T47D (cell line): Measurements from ENCODE around the gene GFY.

Experiments
- DNase-seq, 2 experiments: peaks; one replicate each; pipeline versions ENCODE4 v3.0.0 to v3.0.0-alpha.2; 2011 to 2012; ENCODE audit warnings: low read depth in 1 of 2, low spot score in 1 of 2
- JUND ChIP-seq: IDR thresholded peaks from 2 replicates; pipeline ENCODE4 v1.6.1; 2012; ENCODE audit warnings: low read depth
- in situ Hi-C: cut with HindIII; loops from 2 replicates; pipeline ENCODE4 v1.10.0; 2016; ENCODE audit warnings: low sequenced_read_pairs, low pct_unique_long_range_greater_than_20kb

The GFY gene

DNA sequence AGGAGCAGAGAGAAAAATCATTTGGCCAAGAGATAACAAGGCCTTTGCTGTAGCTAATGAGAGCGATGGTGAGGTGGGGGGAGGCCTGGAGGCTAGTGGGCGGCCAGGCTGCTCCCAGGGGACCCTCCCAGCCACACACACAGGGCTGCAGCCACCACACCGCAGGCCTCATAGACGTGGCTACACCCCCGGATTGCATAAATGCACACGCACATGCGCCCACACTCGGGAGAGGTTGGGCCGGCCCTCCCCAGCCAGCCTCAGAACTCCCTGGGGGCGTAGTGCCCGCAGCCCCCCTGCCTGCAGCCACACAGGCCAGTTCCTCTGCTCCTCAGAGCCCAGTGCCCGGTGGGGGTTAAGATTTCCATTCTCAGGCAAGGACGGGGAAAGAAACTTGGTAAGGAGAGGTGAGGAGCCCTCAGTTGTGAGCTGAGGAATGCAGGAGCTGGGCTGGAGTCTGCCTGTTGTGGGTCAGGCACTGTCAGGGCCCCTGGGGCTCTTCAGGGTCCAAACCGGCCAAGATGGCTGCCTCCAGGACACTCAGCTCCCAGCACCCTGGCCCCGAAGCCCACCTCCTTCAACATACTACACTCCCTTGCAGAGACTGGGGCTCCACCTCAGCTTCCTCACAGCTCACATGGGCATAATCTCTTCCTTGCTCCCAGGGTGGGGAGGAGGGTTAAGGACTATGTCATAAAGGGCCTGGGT is 9.9 kb upstream of the GFY start:
- in situ Hi-C loops: no loop called here
- DNase-seq: no peak
- TF ChIP-seq JUND: no peak

DNA sequence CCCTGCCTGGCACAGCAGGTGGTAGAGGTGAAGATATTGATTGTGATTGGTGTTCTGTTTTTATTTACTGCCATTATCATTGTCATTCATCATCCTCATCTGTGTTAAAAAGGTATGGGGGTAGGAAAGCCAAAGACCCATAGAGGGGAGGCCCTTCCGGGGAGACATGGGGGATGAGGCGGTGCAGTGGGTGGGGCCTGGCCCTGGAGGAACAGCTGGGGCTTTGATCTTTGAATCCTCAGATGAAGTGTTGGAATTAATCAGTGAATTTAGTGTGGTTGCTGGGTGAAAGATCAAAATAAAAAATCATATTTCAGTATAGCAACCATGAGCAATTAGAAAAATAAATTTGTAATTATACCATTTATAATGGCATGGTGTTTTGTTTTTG is 9.4 kb upstream of the GFY start:
- no peak for DNase-seq
- in situ Hi-C loops: no loop called here
- no peak for TF ChIP-seq JUND

DNA sequence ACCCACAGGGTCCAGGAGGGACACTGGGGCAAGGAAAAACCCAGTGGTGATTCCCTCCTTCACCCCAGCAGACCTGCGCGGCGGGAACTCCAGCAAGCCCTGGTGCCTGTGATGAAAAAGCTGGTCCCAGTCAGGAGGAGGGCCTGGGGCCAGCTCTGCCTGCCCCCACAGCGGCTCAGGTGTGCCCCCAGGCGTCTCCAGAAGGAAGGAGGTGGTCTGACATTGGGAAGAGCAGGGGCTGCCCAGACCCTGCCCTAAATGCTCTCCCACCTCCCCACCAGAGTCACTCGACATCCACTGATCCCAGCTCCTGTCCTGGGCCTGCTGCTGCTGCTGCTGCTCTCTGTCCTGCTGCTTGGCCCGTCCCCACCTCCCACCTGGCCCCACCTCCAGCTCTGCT is 8.1 kb upstream of the GFY start:
- in situ Hi-C loops: no loop called here
- no peak for TF ChIP-seq JUND
- no peak for DNase-seq

DNA sequence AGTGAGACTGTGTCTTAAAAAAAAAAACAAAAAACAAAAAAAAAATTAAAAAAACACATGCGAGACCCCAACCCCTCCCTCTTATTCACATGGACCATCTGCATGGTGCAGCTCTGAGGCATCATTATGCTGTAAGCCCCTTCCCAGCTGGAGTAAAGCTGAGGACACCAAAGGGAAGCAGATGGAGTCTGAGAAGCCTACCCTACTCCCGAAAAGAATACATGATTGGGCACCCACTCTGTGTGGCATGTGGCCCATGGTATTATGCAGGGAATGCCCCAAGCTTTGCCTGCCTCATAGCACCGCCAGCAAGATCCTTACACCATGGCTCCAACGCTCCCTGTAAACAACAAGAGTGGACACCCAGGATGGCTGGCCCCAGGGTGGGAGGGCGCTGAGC is 6.7 kb upstream of the GFY start:
- DNase-seq: no peak
- TF ChIP-seq JUND: no peak
- in situ Hi-C loops: no loop called here

DNA sequence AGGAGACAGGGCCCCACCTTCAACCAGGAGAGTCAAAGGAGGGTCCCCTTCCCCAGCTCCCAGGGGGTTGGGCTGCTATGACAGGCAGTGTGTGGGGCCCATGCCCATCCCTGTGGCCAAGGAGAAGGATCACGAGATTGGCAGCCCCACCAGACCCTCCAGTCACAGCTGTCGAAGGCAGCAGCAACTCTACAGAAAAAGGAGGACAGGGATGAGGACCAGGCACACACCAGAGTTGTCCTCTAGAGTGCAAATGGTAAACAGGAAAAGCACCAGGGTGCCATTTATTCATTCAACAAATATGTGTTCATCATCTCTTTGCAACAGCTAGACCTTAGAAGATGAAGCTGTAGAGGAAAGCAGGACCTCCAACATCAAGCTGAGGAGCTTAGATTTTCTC is 6.0 kb upstream of the GFY start:
- no peak for TF ChIP-seq JUND
- no peak for DNase-seq
- in situ Hi-C loops: no loop called here

DNA sequence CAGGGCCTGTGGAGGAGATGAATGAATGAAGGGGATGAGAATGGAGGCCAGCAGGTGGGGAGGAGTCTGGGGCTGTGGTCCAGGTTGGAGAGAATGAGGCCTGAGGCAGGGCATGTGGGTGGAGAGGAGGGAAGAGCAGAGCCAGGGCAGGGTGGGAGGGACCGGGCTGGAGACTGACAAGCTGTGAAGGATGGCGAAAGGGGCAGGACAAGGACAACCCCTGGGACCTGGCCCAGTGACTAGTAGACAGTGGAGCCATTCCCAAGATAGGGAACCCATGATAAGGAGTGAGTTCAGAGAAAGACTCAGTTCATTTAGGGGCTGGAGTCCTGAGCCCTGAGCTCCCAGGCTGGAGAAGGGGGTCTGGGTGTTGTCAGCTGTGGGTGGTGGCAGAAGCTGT is 5.0 kb upstream of the GFY start:
- in situ Hi-C loops: no loop called here
- no peak for TF ChIP-seq JUND

DNA sequence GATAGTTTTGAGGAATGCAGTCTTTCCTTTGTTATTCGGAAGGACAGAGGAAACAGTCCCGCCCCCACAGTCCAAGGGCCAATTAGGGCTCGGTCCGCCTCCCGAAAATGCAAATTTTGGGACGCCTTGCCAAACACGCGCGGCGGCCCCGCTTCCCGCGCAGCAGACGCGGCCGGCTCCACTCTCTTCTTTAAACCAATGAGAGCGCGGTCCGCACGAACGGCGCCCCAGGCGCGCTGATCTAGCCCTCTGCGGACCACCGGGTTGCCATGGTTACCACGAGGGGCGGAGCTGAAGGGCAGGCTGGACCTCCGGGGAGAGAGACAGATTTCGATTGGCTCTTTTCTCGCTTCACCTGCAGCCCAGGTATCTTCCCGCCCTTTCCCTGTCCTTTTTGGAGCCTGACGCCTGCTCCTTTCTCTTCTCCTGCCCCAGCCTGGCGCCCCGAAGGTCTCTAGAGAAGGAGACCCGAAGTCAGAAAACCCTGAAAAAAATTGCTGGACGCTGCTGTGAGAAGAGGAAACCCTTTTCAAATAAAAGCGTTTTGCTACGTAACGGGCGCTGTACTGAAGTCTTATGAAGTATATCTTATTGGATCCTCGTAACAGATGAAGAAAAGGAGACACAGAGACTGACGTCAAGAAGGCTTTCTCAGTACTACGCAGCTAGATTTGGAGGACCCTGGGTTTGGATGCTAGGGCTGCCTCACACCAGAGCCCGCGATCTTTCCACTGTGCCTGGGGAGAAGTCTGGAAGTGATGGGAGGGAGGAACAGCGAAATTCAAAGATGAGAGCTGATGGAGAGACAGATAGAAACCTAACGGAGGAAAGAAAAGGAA is 3.9 kb upstream of the GFY start:
- no peak for TF ChIP-seq JUND
- DNase-seq: peak; percentile 76 to 86
- in situ Hi-C loops: no loop called here

More for the DNA sequence above, 5.0 kb upstream of the GFY start:
- no peak for DNase-seq

DNA sequence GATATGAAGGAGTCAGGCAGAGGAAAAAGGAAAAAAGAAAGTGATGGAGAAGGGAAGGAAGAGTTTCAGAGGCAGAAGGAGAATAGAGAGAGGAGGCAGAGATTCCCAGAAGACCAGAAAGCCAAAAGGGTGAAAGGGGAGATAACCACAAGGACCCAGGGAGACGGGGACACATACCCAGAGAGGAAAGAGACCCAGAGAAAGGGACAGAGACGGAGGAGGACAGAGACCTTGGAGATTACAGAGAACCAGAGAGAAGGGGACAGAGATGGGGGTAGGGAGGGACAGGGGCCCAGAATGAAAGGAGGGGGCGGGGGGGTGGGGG is 3.3 kb upstream of the GFY start:
- no peak for DNase-seq
- in situ Hi-C loops: no loop called here
- TF ChIP-seq JUND: no peak

DNA sequence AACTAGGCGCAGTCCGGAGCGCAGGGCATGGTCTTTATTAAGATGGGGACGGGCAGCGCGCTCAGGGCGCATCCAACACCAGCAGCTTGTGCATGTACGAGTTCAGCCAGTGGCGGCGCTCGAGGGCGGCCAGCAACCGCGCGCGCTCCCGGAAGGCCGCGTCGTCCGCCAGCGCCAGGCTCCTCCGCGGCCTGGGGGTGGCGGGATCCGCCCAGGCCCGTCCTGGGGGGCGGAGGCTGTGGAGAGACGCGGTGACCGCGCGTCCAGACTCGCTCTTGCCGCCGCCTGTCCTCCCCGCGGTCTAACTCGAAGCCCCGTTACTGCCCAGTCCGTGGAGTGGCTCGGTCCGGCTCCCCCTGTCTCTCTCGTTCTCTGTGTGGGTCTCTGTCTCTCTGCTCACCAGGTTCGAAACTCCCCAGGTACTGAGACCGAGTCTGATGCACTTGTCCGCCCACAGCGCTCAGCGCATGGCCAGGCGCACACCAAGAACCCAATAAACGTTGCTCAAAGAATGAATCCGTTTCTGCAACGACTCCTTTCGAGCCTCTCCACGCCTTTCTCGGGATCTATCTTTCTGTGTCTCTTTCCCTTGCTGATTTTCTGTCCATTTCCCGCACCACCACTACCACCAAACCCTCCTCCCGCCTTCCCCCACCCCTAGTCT is 2.6 kb upstream of the GFY start:
- in situ Hi-C loops: no loop called here
- TF ChIP-seq JUND: no peak
- peak in 1 of 2 experiments; percentile 57 for DNase-seq

DNA sequence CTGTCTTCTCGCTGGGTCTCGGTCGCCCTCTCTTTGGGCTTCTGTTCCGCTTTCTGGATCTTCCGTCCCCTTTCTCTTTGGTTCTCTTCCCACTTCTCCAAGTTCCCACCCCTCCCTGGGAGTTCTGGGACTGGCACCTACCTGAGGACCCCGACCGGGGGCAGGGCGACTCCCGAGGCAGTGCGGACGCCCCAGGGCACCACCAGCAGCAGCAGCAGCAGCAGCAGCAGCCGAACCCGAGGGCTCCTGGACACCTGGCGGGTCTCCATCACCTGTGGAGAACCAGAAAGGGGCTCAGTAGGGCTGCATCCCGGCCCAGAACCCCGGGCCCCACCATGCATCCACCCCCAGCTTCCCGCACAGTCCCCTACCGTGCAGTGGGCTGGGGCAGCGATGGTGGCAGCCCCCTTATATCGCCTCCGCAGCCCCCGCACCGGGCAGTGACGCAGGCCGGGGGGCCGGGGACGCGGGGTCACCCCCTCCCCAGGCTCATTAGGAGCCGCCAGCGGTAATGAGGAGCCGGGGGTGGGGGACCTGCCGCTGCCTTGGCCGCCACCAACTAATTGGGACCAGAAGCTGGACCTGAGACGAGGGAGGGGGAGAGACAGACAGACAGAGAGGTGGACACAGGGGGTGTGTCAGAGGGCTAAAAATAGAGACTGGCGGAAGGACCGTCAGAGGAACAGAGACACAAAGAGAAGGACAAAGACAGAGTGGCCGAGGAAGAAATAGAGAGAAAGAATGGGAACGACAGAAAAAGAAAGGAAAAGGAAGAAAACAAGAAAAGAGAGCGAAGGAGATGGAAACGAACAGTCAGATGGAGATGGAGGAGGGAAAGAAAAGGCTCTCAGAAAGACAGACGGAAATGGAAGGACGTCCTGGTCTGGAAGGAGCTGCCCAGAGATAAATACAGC is 1.9 kb upstream of the GFY start, which contains the start of gene PTH2:
Gene PTH2, minus strand, starts transcription at position 371 of the 914 bp plus-strand sequence. Its CDS starts 102 bp downstream, at position 269.
- in situ Hi-C loops: no loop called here
- no peak for DNase-seq
- no peak for TF ChIP-seq JUND

DNA sequence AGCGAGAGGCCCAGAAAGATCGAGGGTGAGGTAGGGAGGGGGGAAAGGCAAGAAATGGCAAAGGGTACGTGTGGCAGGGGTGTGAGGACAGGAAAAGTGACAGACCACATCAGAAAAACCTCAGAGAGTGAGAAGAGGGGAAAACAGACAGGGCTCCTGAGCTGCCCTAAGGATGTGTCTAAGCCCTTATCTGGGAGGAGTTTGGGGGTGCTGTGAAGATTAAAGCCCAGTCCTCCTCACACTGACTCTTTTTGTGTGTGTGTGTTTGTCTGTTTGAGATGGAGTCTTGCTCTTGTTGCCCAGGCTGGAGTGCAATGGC is 1.2 kb upstream of the GFY start:
- DNase-seq: no peak
- TF ChIP-seq JUND: no peak
- in situ Hi-C loops: no loop called here

DNA sequence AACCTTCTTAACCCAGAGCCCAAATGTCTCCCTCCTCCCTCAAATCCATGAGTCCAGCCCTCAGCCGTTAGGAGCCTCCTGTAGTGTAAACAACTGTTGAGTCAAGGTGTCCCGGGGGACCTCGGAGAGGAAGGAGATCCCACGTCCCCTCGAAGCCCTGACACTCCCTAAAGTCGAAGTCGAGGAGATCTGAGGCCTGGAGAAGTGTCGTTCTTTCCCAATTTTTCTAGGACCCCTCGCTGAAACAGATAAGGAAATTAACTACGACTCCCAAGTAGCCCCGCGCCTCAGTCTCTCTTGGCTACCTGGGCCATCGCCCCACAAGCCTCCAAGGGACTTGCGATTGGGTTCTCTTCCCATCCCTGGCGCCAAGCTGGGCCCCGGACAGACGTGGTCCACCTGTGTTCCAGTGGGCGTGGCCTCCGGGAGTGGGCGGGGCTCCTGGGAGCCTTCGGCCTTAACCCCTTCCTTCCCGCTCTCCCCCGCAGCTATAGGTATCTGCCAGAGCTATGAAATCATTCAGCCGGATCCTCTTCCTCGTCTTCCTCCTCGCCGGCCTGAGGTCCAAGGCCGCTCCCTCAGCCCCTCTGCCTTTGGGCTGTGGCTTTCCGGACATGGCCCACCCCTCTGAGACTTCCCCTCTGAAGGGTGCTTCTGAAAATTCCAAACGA is 869 bp downstream of the GFY start:
- peak in 1 of 2 experiments; percentile 59 for DNase-seq
- in situ Hi-C loops: no loop called here
- no peak for TF ChIP-seq JUND
